HepG2 (cell line): Measurements from ENCODE around the gene CLDN11. TPM values are rescaled to one million over a fixed set of nuclear protein-coding genes. Genes with fewer than 3 reads are reported as not detected.

Experiments
- CBX2 ChIP-seq, 2 experiments: fragments of 200-600 bp in 1 of 2; sonication (generic); formaldehyde crosslinking in 1 of 2; IDR thresholded peaks; 2 replicates each; pipeline versions ENCODE4 v1.7.0 to v1.8.1; 2018 to 2022; ENCODE audit warnings: low read depth in 2 of 2, low read length in 1 of 2, mild to moderate bottlenecking in 1 of 2, missing genetic modification reagents in 1 of 2
- CEBPG ChIP-seq: IDR thresholded peaks from 2 replicates; pipeline ENCODE4 v1.6.1; 2016
- CHD2 ChIP-seq: IDR thresholded peaks from 2 replicates; pipeline ENCODE4 v1.6.1; 2011; ENCODE audit warnings: low read depth, low read length, improper control_type of control experiment
- CHD4 ChIP-seq: fragments of 200-600 bp; sonication (generic); IDR thresholded peaks from 2 replicates; pipeline ENCODE4 v1.7.0; 2017; ENCODE audit warnings: mild to moderate bottlenecking, low read length, borderline replicate concordance
- ELF1 ChIP-seq: sonication (generic); formaldehyde crosslinking; IDR thresholded peaks from 2 replicates; pipeline ENCODE4 v1.4.0; 2020; ENCODE audit warnings: missing genetic modification reagents
- EZH2 ChIP-seq: conservative IDR thresholded peaks from 2 replicates; pipeline ENCODE4 v1.6.1; 2012; ENCODE audit warnings: mild to moderate bottlenecking, low read depth, low read length, moderate library complexity
- GATA4 ChIP-seq: sonication (generic); IDR thresholded peaks from 2 replicates; pipeline ENCODE4 v1.6.1; 2016; ENCODE audit warnings: antibody characterized with exemption, low read depth, borderline replicate concordance
- HES4 ChIP-seq: sonication (generic); formaldehyde crosslinking; IDR thresholded peaks from 2 replicates; pipeline ENCODE4 v1.9.0; 2021; ENCODE audit warnings: mild to moderate bottlenecking, missing genetic modification reagents, borderline replicate concordance
- HNRNPK ChIP-seq: fragments of 200-400 bp; formaldehyde crosslinking; IDR thresholded peaks from 2 replicates; pipeline ENCODE4 v1.6.1; 2018; ENCODE audit warnings: low read length, low read depth, moderate library complexity, mild to moderate bottlenecking; ENCODE audit not compliant: poor library complexity, severe bottlenecking
- MTA3 ChIP-seq: sonication (generic); formaldehyde crosslinking; IDR thresholded peaks from 2 replicates; pipeline ENCODE4 v1.4.0; 2020; ENCODE audit warnings: missing genetic modification reagents
- PAWR ChIP-seq: sonication (generic); formaldehyde crosslinking; IDR thresholded peaks from 2 replicates; pipeline ENCODE4 v1.4.0; 2020; ENCODE audit warnings: missing genetic modification reagents, mild to moderate bottlenecking, borderline replicate concordance
- POGZ ChIP-seq: sonication (generic); formaldehyde crosslinking; IDR thresholded peaks from 2 replicates; pipeline ENCODE4 v1.4.0; 2020; ENCODE audit warnings: mild to moderate bottlenecking, missing genetic modification reagents
- RORA ChIP-seq: sonication (generic); formaldehyde crosslinking; IDR thresholded peaks from 2 replicates; pipeline ENCODE4 v1.5.0; 2020; ENCODE audit warnings: mild to moderate bottlenecking, missing genetic modification reagents, moderate library complexity
- SP4 ChIP-seq: sonication (generic); formaldehyde crosslinking; IDR thresholded peaks from 2 replicates; pipeline ENCODE4 v1.8.1; 2023; ENCODE audit warnings: mild to moderate bottlenecking, missing genetic modification reagents
- ZMYM3 ChIP-seq: sonication (generic); formaldehyde crosslinking; IDR thresholded peaks from 2 replicates; pipeline ENCODE4 v1.5.1; 2020; ENCODE audit warnings: mild to moderate bottlenecking, missing genetic modification reagents
- ZNF557 ChIP-seq: sonication (generic); formaldehyde crosslinking; IDR thresholded peaks from 2 replicates; pipeline ENCODE4 v1.4.0; 2020; ENCODE audit warnings: missing genetic modification reagents
- ZNF629 ChIP-seq: sonication (generic); formaldehyde crosslinking; conservative IDR thresholded peaks from 2 replicates; pipeline ENCODE4 v1.5.0; 2020; ENCODE audit warnings: missing genetic modification reagents
- ZNF678 ChIP-seq: sonication (generic); formaldehyde crosslinking; IDR thresholded peaks from 2 replicates; pipeline ENCODE4 v1.4.0; 2020; ENCODE audit warnings: mild to moderate bottlenecking, missing genetic modification reagents
- ZNF761 ChIP-seq: sonication (generic); formaldehyde crosslinking; conservative IDR thresholded peaks from 2 replicates; pipeline ENCODE4 v1.4.0; 2020; ENCODE audit warnings: mild to moderate bottlenecking, missing genetic modification reagents
- ZNF766 ChIP-seq: sonication (generic); formaldehyde crosslinking; IDR thresholded peaks from 2 replicates; pipeline ENCODE4 v1.5.0; 2020; ENCODE audit warnings: missing genetic modification reagents, borderline replicate concordance
- polyA plus RNA-seq, 8 experiments: library from polyadenylated mRNA; depleted of rRNA in 3 of 8; stranded (reverse) in 7 of 8; unstranded in 1 of 8; fragments of >200 nt; fragmentation: Illumina TruSeq in 4 of 8; extraction: Trizol in 4 of 8; gene quantifications; 2 replicates each; pipeline versions ENCODE4 v1.2.1 to v1.2.3, GENCODE V29; 2011 to 2016; ENCODE audit warnings: low read depth in 4 of 8, missing spikeins in 1 of 8, mixed read lengths in 1 of 8; ENCODE audit not compliant: insufficient read depth in 1 of 8
- total RNA-seq, 5 experiments: library from RNA; depleted of rRNA; stranded (reverse); fragments of >200 nt; fragmentation: Illumina TruSeq; extraction: Trizol; gene quantifications; 2 replicates each; pipeline ENCODE4 v1.2.3, GENCODE V29; 2016; ENCODE audit warnings: low read depth in 1 of 5
- TF ChIP-seq, protein P1 (sequence below): sonication (generic); formaldehyde crosslinking; IDR thresholded peaks from 2 replicates; pipeline ENCODE4 v1.4.0; 2020; ENCODE audit warnings: mild to moderate bottlenecking, missing genetic modification reagents
- TF ChIP-seq, protein P2 (sequence below): sonication (generic); formaldehyde crosslinking; IDR thresholded peaks from 2 replicates; pipeline ENCODE4 v1.5.0; 2020; ENCODE audit warnings: missing genetic modification reagents
- TF ChIP-seq, protein P3 (sequence below): IDR thresholded peaks from 2 replicates; pipeline ENCODE4 v1.6.1; 2016; ENCODE audit warnings: mild to moderate bottlenecking, missing biosample characterization, missing genetic modification reagents

Gene CLDN11
- total and polyA plus RNA-seq, 2 of the 13 experiments (the other 11 are each of a cell fraction or from before 2014, with no cell fraction given): 4.2 to 4.9 TPM

DNA sequence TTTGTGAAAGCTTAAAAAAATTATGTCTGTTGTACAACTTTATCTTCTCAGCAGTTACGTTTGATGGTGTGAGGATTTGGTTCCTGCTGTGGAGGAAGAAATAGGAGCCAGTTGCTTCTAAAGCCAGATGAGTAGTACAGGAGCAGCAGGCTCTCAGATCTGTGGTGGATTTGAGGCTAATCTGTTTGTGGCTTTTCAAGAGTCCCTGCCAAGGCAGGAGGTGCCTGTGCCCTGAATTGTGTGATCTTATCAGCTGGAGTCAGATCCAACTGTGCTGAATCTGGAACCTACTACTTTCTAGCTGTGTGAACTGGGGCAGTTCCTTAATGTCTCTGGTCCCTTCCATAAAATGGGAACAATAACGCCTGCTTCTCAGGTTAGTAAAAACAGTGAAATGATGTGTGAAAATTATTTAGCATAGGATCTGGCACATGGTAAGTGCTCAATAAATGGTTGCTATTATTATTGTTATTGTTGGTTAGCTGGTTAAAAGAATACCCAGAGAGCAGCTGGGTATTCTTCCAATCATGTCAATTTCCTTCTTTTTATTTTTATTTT lies 7.7 kb downstream of the CLDN11 start (continued):
- TF ChIP-seq, protein P1, sequence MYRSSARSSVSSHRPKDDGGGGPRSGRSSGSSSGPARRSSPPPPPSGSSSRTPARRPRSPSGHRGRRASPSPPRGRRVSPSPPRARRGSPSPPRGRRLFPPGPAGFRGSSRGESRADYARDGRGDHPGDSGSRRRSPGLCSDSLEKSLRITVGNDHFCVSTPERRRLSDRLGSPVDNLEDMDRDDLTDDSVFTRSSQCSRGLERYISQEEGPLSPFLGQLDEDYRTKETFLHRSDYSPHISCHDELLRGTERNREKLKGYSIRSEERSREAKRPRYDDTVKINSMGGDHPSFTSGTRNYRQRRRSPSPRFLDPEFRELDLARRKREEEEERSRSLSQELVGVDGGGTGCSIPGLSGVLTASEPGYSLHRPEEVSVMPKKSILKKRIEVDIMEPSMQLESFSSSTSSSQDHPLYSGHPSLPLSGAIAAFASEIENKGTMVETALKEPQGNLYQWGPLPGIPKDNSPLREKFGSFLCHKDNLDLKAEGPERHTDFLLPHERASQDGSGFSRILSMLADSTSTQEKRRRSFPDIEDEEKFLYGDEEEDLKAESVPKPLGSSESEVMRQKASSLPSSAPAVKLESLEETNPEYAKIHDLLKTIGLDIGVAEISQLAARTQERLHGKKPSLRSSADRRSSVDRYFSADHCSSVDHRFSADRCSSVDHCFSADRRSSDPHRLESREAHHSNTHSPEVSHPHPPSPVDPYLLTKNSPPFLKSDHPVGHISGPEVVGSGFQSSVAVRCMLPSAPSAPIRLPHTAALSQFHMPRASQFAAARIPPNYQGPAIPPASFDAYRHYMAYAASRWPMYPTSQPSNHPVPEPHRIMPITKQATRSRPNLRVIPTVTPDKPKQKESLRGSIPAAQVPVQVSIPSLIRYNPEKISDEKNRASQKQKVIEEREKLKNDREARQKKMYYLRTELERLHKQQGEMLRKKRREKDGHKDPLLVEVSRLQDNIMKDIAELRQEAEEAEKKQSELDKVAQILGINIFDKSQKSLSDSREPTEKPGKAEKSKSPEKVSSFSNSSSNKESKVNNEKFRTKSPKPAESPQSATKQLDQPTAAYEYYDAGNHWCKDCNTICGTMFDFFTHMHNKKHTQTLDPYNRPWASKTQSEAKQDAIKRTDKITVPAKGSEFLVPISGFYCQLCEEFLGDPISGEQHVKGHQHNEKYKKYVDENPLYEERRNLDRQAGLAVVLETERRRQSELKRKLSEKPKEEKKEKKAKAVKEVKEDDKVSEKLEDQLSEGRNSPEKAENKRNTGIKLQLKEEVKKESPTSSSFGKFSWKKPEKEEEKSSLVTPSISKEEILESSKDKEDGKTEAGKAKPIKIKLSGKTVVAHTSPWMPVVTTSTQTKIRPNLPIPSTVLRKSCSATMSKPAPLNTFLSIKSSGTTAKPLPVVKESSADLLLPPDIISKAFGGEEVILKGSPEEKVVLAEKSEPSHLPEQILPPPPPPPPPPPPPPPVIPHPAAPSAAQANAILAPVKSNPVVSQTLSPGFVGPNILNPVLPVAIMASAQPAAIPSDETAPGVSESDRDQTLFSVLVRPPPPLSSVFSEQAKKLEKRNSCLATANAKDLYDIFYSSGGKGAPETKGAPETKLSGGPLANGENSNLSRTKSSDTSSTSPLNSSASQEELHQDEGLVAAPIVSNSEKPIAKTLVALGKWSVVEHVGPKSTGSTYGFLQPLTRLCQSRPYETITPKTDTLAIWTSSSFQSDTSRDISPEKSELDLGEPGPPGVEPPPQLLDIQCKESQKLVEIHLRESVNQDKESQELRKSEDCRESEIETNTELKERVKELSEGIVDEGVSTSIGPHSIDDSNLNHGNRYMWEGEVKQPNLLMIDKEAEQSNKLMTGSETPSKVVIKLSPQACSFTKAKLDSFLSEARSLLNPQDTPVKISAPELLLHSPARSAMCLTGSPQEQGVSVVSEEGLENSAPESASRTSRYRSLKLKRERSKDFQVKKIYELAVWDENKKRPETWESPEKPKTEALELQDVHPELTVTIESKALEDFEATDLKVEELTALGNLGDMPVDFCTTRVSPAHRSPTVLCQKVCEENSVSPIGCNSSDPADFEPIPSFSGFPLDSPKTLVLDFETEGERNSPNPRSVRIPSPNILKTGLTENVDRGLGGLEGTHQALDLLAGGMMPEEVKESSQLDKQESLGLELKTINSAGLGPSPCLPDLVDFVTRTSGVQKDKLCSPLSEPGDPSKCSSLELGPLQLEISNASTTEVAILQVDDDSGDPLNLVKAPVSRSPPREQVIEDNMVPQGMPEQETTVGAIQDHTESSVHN (CRISPR knock-in tag): no peak
- TF ChIP-seq HNRNPK (no peak), CHD2 (no peak), ZNF766 (CRISPR knock-in tag) (no peak), PAWR (no peak), ZNF761 (no peak), MTA3 (CRISPR knock-in tag) (no peak), CHD4 (0 out of 2 replicates have a peak, but pooled peaks have one; percentile 51), ZNF629 (CRISPR knock-in tag) (0 out of 2 replicates have a peak, but pooled peaks have one; percentile 10), CBX2 (IDR thresholded peaks at IDR 0.05; ENCODE audit: low read depth, low read length) (no peak), CBX2 (CRISPR knock-in tag; IDR thresholded peaks at IDR 0.05; ENCODE audit: low read depth) (no peak), ELF1 (CRISPR knock-in tag) (no peak), POGZ (CRISPR knock-in tag) (no peak), ZMYM3 (CRISPR knock-in tag) (0 out of 2 replicates have a peak, but pooled peaks have one; percentile 6), HES4 (CRISPR knock-in tag) (no peak), ZNF557 (CRISPR knock-in tag) (no peak), RORA (CRISPR knock-in tag) (no peak), GATA4 (no peak), CEBPG (no peak), ZNF678 (no peak), EZH2 (no peak), SP4 (CRISPR knock-in tag) (no peak)
- TF ChIP-seq, protein P2, sequence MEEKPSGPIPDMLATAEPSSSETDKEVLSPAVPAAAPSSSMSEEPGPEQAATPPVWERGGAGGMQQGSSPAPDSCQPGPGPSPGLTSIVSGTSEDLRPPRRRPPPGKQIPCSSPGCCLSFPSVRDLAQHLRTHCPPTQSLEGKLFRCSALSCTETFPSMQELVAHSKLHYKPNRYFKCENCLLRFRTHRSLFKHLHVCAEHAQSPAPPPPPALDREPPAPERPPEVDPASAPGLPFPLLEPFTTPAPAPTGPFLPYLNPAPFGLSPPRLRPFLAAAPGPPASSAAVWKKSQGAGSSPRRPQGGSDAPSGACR (CRISPR knock-in tag): no peak
- TF ChIP-seq, protein P3, sequence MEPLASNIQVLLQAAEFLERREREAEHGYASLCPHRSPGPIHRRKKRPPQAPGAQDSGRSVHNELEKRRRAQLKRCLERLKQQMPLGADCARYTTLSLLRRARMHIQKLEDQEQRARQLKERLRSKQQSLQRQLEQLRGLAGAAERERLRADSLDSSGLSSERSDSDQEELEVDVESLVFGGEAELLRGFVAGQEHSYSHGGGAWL: no peak
